AML-193 (cell line): ENCODE measurements around the gene TBC1D22A.
"Not testable (repeated sequence)": the region's sequence is repeated elsewhere in the genome, so short reads cannot be mapped to it uniquely, and the experiment has no call there.

ENCODE experiments used
- DNase-seq, 2 experiments: peaks; one replicate each; lab custom pipeline; 2025; lab: John Stamatoyannopoulos, UW

The TBC1D22A gene

DNA sequence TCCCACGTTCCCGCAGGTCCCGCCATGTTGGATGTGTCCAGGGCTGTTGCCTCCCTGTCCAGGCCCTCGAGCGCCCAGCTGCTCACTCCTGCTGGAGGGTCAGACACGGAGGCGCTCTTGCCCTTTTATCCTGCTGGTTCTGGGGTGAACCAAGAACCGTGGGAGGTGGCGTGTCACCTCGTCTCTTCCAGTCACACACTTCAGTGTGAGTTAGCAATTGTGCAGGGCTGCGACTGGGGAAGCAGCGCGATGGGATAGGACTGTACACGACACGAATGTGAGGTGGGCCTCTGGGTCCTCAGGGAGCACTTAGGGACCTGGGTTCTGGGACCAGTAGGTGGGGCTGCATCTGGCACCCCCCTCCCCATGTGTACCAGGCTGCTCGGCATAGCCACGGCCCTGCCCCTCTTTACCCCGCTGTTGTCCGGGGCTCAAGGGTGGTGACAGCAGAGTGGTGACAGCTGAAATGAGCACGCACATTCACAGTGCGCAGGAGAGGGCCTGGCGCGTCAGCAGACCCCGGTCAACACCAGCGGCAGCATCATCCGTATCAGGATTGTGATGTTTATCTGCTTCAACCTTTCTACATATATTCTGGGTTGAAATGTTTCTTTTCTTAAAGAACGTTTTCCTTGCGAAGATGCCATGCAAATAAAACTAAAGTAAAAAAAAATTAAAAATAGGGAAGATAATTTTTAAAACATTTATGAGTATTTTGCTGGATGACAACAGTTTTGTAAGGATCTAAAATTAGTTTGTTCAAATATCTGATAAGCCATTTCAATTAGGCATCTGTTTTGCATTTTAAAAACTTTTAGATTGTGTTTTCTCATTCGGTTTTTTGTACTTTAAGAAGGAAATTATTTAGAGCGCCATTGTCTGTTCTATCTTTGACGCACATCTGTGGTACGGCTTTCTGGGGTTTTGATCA, 210.7 kb downstream of the TBC1D22A start:
- DNase-seq = no peak

DNA sequence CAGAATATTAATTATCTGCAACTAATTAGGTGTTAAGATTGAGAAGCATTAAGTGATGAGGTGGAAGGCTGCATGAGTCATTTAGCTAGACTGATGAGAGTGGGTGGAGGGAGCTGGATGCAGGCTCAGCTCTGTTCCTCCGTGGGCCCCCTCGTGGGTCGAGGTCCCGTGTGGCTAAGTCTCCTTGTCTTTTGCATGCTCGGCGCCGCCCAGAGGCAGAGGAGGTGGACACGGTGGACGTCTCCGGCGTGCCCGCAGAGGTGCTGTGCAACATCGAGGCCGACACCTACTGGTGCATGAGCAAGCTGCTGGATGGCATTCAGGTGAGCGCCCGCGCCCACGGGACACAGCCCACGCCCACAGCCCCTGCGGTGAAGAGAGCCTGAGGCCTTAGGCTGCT, 211.6 kb downstream of the TBC1D22A start:
- DNase-seq = no peak

DNA sequence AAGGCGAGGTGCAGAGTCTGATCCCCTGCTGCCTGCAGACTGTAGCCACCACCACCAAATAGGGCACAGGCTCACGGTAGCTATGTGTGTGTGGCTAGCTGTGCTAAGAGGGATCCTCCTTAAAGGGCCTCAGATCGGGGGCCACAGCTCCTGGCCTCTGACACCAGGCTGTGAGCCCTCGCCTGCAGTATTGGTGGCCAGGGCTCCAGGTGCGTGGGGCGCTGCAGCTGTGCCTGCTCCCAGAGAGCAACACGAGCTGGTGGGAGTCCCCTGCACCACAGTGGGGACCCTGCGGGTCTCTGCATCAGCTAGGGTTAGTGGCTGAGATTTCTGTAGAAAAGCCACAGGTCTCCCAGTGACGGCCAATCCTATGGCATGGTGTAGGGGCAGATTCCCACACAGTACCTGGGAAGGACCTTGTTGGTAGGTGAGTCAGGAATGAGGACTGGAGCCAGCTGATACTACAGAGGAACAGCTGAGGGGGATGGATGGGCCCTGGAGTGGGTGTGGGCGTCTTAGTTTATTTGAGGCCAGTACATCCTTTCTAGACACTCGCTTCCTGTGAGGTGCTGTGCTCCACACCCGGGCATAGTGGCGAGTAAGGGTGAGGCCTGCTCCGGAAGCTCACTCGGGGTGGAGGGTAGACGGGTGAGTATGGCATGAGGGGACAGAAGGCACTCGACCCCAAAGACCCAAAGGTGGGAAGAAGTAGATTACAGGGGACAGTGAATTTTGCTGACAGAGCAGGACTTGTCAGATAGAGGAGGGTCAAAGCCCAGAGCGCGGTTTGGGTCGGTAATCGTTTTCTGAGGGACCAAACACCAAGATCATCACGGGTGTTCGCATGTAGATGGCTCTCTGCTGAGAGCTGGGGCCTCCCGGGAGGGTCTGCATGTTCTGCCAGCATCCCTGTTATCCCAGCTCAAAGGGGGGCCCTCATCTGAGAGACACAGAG, 212.5 kb downstream of the TBC1D22A start:
- DNase-seq = no peak

DNA sequence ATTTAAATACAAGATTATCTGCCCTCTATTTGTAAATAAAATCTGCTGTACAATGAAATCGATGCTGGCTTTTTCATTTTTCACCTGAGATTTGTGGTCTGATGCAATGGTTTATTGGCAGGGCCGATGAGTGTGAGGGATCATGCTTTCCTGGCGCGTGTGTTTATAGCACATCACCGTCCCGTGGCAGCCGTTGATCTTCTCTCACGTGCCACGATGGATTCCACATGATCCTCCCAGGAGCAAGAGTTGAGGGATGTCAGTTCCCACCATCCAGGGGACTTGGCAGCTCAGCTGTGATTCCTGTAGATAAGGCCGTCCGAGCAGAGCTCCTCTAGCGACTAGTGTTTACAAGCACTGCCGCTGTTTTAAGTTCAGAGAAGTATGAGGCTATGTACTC, 213.7 kb downstream of the TBC1D22A start:
- no peak for DNase-seq

DNA sequence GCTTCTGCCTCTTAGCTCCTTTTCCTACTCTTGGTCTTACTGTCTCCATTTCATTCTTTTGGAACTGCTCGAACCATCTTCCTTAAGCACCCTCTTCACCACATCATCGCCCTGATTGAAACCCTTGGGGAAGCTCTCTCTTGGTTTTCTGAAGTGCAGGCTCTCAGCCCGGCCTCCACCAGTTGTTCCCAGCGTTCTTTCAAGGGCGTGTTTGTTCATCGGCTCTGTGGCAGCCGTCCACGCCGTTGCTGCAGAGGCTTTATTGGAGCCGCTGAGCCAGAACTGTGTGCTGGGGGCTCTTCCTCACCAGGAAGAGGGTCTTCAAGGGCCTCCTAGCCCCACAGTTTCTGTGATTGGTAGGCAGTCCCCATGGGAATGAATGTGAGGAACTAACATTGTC, 214.1 kb downstream of the TBC1D22A start:
- no peak for DNase-seq

DNA sequence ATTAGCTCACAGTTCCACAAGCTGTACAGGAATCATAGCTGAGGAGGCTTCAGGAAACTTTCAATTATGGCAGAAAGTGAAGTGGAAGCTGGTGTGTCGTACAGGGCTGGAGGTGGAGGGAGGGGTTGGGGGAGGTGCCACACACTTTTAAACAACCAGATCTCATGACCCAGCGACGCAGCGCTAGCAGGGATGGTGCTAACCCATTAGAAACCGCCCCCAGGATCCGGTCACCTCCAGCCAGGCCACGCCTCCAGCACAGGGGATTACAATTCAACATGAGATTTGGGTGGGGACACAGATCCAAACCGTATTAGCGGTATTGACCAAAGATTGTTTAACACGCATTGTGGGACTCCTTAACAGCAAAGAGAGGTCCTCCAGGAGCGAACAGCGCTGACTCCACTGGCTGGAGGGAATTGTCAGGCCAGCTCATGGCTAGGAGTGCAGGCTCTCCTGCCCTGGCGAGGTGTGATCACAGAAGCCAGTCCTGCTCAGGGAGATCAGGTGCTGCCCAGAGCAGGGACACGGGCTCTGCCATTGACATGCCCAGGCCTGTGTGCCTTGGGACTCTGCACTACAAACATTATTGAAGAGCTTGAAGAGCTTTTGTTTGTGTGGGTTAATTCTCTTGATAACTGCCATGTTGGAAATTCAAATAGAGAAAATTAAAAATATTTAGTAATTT, 215.3 kb downstream of the TBC1D22A start:
- no peak for DNase-seq

DNA sequence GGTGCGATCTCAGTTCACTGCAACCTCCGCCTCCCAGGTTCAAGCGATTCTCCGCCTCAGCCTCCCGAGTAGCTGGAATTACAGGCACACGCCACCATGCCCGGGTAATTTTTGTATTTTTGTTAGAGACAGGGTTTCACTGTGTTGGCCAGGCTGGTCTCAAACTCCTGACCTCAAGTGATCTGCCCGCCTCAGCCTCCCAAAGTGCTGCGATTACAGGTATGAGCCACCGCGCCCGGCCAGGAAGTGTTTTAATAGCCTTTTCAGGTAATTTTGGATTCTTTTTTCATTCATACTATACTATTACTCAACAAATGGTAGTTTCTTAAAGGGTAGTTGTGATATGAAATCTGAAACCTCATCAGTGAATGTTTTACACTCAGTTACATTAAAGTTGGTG, 216.2 kb downstream of the TBC1D22A start:
- not testable (repeated sequence) for DNase-seq

DNA sequence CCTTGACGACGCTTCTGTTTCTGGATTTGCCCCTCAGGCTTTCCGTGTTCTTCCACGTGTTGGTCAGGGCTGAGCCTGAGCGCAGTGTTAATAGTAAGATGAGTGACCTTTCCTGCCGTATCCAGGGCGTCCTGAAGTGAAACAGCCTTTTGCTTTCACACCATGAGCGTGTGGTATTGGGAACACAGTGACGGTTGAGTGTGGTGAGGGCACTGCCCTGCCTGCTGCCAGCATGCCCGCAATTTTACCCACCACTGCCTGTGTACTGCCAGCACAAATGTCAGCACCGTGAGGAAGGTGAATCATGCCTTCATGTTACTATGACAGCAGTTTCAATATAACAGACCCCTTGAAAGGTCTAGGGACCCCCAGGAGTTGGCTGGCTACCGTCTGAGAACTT, 217.1 kb downstream of the TBC1D22A start:
- DNase-seq = no peak

DNA sequence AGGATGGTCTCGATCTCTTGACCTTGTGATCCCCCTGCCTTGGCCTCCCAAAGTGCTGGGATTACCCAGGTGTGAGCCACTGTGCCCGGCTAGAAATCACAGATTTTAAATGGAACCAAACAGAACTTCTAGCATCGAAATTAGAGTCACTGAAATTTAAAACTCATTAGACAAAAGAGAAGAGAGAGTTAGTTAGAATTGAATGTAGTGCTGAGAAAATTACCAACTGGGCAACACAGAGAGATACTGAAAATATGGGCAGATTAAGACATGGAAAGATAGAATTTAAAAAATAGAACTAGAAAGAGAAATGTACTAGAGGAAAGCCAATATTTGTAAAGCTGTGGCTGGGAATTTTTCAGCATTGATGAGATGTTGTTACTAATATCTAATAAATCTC, 217.9 kb downstream of the TBC1D22A start:
- DNase-seq = no peak

DNA sequence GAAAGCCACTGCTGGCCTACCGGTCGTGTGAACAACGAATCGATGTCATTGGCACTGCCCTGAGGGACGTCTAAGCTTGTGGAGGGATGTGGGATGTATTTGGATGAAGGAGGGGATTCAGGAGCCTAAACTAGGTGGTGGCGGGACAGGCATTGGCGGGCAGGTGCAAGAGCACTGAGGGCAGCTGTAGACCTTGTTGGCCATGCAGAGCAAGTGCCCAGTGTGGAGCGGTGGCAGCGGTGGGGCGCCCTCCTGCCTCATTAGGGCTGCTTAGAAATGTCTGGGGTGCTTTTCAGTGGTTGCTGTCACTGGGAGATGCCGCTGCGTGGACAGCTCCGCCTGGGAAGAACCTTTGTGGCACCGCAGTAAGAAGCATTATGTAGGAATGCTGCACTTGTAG, 220.2 kb downstream of the TBC1D22A start:
- DNase-seq = no peak

DNA sequence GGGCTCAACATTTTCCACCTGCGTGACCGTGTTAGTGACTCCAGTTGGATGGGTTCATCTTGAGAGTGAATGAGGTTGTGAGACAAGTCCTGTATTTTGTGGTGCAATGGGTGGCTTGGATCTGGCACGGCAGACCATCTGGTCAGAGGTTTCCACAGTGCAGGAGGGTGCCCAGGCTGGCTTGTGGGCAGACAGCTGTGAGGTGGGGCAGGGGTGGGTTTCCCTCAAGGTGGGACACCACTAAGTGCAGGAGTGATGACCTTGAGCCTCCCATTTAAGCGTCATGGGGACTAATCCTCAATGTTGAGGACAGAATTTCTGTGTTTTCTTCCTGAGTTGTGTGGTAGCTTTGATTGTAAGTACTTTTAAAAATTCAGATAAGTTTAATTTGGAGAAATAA, 220.6 kb downstream of the TBC1D22A start:
- no peak for DNase-seq

DNA sequence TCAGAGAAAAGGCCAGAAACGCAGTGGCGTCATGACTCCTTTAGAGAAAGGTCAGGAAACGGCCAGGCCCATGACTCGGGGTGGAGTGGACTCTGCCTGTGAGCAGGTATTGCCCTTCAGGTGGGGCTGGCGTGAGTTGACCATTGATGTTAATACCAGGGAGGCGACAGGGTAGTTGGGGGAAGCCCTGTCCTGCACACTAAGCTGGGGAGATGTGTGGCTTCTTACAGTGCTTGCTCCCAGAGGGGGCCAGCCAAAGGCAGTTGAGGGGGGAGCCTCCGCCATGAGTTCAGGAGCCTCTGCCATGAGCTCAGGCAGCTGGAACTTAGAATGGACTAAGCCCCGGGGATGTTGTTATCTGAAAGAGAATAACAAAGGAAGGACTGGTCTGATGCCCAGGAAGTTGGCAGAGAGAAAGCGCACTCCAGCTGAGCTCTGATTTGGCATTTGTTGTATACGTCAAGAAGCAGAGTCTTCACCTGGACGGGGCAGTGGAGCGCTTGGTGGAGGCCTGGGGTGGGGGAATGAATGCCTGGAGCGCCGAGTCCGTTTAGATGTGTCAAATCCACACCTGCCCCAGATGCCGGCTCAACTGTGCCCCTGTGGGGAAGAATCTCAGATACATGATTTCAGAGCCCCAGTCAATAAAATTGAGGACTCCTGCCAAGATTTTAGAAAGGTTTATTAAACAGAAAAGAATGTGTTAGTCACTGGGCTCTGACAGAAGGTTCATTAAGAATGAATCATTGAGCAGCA, 222.5 kb downstream of the TBC1D22A start:
- DNase-seq = no peak

DNA sequence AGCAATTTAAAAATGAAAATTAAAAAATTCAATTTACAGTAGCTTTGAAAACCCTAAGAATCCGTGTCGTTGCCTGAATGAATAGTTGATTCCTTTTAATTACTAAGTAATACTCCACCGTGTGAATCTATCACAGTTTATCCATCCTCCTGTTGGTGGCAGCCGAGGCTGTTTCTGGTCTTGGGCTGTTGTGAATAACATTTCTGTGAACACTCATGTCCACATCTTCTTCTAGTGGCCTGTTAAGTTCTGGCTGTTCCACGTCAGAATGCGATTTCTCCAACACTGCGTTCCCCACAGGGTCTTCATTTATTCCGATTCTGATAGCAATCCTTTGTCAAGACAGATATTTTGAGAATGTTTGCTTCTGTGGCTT, 223.0 kb downstream of the TBC1D22A start:
- DNase-seq = no peak

DNA sequence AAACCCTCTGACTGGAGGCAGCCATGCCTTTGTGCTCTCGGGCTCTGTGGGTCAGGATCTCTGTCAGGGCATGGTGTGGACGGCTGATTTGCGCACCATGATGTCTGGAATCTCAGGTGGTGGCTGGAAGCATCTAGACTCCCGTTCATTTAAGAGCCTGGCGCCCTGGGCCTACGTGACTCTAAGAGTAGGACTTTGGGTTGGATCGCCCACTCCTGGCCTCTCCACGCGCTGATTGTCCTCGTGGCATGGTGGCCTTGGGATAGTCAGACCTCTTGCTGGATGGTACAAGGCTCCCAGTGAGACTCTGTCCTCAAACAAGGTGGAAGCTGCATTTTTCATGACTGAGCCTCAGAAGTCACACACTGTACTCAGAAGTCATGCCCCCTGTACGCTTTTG, 224.3 kb downstream of the TBC1D22A start:
- DNase-seq = no peak

DNA sequence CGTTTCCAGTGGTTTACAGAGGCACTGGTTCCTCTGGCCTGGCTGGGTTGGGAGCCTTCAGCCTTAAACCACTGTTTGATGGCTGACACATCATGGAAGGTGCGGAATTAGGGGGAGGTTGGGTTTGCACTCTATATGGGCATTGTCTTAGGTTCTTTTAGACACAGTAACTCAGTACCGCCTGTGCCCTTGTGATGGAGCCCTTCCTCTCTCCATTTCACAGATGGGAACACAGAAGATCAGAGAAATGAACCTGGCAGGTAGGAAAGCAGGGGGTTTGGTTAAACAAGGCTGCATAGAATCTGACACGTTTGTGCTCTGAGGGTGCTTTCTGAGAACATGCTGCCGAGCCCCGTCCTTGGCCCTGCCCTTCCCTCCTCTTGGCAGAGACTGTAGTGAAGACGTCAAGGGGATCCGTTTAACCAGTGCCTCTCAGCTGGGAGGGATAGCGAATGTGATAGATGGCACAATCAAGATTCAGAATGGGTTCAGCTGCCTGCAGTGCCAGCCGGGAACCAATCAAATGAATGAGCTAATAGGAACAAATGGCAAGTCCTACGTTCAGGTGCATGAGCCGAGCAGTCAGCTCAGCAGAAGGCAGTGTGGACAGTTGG, 228.6 kb downstream of the TBC1D22A start:
- DNase-seq = no peak

DNA sequence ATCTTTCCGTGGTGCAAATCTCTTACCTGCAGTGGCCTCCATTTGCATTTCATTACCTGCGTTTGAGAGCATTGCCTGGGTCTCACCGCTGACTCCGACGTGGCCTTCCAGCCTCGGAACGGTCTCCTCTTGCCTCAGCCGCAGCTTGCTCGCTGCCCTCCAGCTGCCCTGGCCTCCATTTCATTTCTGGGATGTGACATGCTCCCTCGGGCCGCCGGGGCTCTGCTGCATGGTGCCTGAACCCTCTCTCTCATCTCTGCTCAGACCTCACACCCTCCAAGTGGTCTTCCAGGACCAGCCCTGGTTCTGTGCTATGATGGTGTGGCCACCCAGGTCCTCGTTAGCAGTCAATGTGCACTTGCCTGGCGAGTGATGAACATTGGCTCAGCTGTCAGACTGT, 229.2 kb downstream of the TBC1D22A start:
- DNase-seq = no peak

DNA sequence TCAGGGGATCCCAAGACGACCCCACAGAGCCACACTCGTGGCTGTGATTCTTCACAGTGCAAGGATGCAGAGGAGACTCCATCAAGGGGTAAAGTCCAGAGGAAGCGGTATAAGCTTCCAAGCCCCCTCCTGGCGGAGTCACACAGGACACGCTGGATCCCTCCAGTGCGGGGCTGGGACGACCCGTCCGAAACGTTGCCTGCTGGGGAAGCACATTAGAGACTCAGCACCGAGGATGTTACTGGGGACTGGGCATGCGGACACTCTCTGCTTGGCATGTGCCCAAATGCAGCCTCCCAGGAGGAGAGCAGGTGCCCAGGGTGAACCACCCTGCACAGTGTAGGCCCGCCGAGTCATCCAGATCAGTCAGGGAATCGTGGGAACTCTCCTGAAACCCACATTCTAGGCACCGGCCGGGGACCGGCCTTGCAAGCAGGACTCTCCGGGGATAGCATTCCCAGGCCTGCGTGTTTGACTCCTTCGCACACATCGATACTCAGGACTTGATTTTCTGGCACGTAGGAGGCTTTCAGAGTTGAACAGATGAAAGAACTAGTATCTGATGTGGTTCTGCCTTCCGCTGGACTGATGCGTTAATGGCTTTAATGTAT, 229.8 kb downstream of the TBC1D22A start:
- DNase-seq = no peak

DNA sequence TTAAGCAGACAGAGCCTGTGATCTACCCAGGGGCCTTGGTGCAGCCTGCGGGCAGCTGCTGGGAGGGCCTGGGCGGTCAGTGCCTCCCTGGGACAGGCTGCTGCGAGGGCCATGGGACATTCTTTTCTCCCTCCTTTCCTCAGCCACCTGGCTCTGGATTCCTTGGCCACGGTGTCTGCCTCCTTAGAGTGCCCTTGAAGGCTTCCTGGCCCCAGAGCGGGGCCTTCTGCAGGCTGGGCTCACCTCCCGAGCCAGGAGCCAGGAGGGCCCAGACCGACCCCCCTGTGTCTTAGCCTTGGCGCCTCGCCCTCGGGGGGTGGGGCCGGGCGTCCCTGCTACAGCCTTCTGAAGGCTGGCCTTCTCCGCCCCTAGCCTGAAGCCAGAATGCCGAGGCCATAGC, 231.2 kb downstream of the TBC1D22A start:
- no peak for DNase-seq

DNA sequence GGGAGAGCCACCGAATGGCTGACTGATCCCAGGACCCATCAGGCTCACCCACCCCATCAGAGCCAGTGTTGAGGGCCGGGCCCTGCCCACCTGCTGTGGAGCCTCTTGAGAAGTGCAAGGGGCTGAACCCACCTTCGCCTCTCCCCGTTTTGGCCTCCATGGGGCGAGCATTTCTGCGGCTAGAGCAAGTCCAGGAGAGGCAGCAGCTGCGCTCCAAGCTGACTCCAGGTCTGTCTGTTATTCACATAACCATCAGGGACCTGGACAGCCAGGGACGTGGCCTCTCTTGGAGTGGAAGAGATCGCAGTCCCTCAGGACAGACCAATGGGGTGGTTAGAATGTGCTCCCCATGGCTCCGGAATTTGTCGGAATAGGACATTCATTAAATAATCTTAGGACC, 231.8 kb downstream of the TBC1D22A start:
- DNase-seq = no peak

DNA sequence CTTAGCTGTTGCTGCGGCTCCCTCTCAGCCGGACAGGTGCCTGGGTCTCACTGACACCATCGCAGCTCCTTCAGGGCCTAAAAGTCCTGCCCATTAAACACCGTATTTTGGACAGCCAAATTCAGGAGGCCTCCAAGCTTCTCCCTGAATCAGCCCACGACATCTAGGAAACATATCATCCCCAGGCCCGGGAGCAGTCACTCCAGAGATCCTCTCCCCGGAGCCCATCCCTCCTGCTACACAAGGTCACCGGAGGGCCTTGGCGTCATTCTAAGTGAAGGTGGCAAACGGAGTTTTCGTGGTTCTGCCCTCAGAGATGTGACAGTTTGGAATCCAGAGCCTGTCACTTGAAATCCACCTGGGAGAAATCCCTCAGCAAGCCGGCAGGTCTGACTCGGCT, 232.5 kb downstream of the TBC1D22A start:
- DNase-seq = no peak
